H9 (cell line): ENCODE results near the gene SLC1A4. TPM values are rescaled to one million over a fixed set of nuclear protein-coding genes. Genes with fewer than 3 reads are reported as not detected.
A peak's percentile ranks its signal among the peaks of the same experiment; 100 is the strongest.

Experiments
- DNase-seq: peaks from one replicate; pipeline ENCODE4 v3.0.0-alpha.2; 2017
- H2AFZ ChIP-seq: one replicate; pipeline ENCODE4 v1.6.1; 2013; ENCODE audit warnings: mild to moderate bottlenecking, low read length, control low read depth, moderate library complexity
- H2AK5ac ChIP-seq: 2 replicates; pipeline ENCODE4 v1.6.1; 2013; ENCODE audit warnings: low read length, control low read depth, mixed read lengths; ENCODE audit not compliant: insufficient read length
- H2BK120ac ChIP-seq: one replicate; pipeline ENCODE4 v1.6.1; 2013; ENCODE audit warnings: low read depth, mild to moderate bottlenecking, low read length, control low read depth, inconsistent platforms; ENCODE audit not compliant: poor library complexity, severe bottlenecking
- H2BK12ac ChIP-seq: 2 replicates; pipeline ENCODE4 v1.6.1; 2013; ENCODE audit warnings: low read length, control low read depth, mixed read lengths, low read depth; ENCODE audit not compliant: insufficient read length
- H2BK15ac ChIP-seq: 2 replicates; pipeline ENCODE4 v1.6.1; 2013; ENCODE audit warnings: low read depth, low read length, control low read depth
- H2BK20ac ChIP-seq: one replicate; pipeline ENCODE4 v1.6.1; 2013; ENCODE audit warnings: low read depth, mild to moderate bottlenecking, low read length, control low read depth, inconsistent platforms; ENCODE audit not compliant: poor library complexity, severe bottlenecking
- H2BK5ac ChIP-seq: 2 replicates; pipeline ENCODE4 v1.6.1; 2013; ENCODE audit warnings: low read length, control low read depth, mixed read lengths; ENCODE audit not compliant: insufficient read length
- H3K14ac ChIP-seq: 2 replicates; pipeline ENCODE4 v1.6.1; 2013; ENCODE audit warnings: low read length, control low read depth; ENCODE audit not compliant: insufficient read depth
- H3K18ac ChIP-seq: 2 replicates; pipeline ENCODE4 v1.6.1; 2013; ENCODE audit warnings: low read depth, mild to moderate bottlenecking, mixed read lengths, low read length, control low read depth; ENCODE audit not compliant: insufficient read length
- H3K23ac ChIP-seq: 2 replicates; pipeline ENCODE4 v1.6.1; 2013; ENCODE audit warnings: low read length, control low read depth, mixed read lengths, low read depth; ENCODE audit not compliant: insufficient read length
- H3K23me2 ChIP-seq: 2 replicates; pipeline ENCODE4 v1.6.1; 2013; ENCODE audit warnings: low read depth, mild to moderate bottlenecking, mixed read lengths, low read length, control low read depth; ENCODE audit not compliant: insufficient read length, poor library complexity, severe bottlenecking
- H3K27ac ChIP-seq: 2 replicates; pipeline ENCODE4 v1.5.1; 2013; ENCODE audit warnings: low read length, control low read depth, mixed read lengths, low read depth; ENCODE audit not compliant: insufficient read length
- H3K27me3 ChIP-seq: 2 replicates; pipeline ENCODE4 v1.6.1; 2013; ENCODE audit warnings: low read length, control low read depth, inconsistent platforms; ENCODE audit not compliant: insufficient read depth
- H3K4ac ChIP-seq: 2 replicates; pipeline ENCODE4 v1.6.1; 2013; ENCODE audit warnings: low read depth, mild to moderate bottlenecking, control low read depth, inconsistent platforms, low read length, moderate library complexity
- H3K4me1 ChIP-seq: 2 replicates; pipeline ENCODE4 v1.6.1; 2013; ENCODE audit warnings: low read length, control low read depth, inconsistent platforms; ENCODE audit not compliant: insufficient read depth
- H3K4me2 ChIP-seq: 2 replicates; pipeline ENCODE4 v1.6.1; 2013; ENCODE audit warnings: low read length, control low read depth, mixed read lengths; ENCODE audit not compliant: insufficient read length, insufficient read depth
- H3K56ac ChIP-seq: 2 replicates; pipeline ENCODE4 v1.6.1; 2013; ENCODE audit warnings: low read depth, mild to moderate bottlenecking, mixed read lengths, low read length, control low read depth; ENCODE audit not compliant: insufficient read length
- H3K79me1 ChIP-seq: 2 replicates; pipeline ENCODE4 v1.6.1; 2013; ENCODE audit warnings: low read depth, mild to moderate bottlenecking, moderate library complexity, low read length, control low read depth, inconsistent platforms; ENCODE audit not compliant: insufficient read depth, poor library complexity, severe bottlenecking
- H3K79me2 ChIP-seq: 2 replicates; pipeline ENCODE4 v1.6.1; 2013; ENCODE audit warnings: low read length, control low read depth, inconsistent platforms; ENCODE audit not compliant: insufficient read depth
- H3K9ac ChIP-seq: 2 replicates; pipeline ENCODE4 v1.6.1; 2013; ENCODE audit warnings: low read length, control low read depth, mixed read lengths; ENCODE audit not compliant: insufficient read length; ENCODE audit errors: extremely low read depth
- H3K9me3 ChIP-seq: one replicate; pipeline ENCODE4 v1.6.1; 2013; ENCODE audit warnings: low read depth, low read length, inconsistent platforms; ENCODE audit not compliant: control insufficient read depth
- H3T11ph ChIP-seq: one replicate; pipeline ENCODE4 v1.6.1; 2013; ENCODE audit warnings: mild to moderate bottlenecking, low read length, control low read depth, inconsistent platforms
- H4K20me1 ChIP-seq: one replicate; pipeline ENCODE4 v1.6.1; 2013; ENCODE audit not compliant: control insufficient read depth, insufficient read length, insufficient read depth
- H4K5ac ChIP-seq: 2 replicates; pipeline ENCODE4 v1.6.1; 2013; ENCODE audit warnings: low read depth, mild to moderate bottlenecking, mixed read lengths, low read length, control low read depth; ENCODE audit not compliant: insufficient read length
- H4K8ac ChIP-seq: replicated peaks from 2 replicates; pipeline ENCODE4 v1.6.1; 2013; ENCODE audit warnings: low read length, control low read depth, mixed read lengths, low read depth; ENCODE audit not compliant: insufficient read length
- H4K91ac ChIP-seq: 2 replicates; pipeline ENCODE4 v1.6.1; 2013; ENCODE audit warnings: low read depth, mild to moderate bottlenecking, moderate library complexity, mixed read lengths, low read length, control low read depth; ENCODE audit not compliant: insufficient read length
- H3K27ac Mint-ChIP-seq, 3 experiments: 2 replicates in 2 of 3; 3 replicates in 1 of 3; pipeline ENCODE4 v1.8.0; 2020 to 2021; ENCODE audit warnings: mixed read lengths in 3 of 3, mild to moderate bottlenecking in 1 of 3, moderate library complexity in 1 of 3
- H3K27me3 Mint-ChIP-seq: 2 replicates; pipeline ENCODE4 v1.8.0; 2021; ENCODE audit warnings: low read depth, mild to moderate bottlenecking, moderate library complexity, mixed read lengths
- H3K36me3 Mint-ChIP-seq, 3 experiments: 2 replicates in 2 of 3; 3 replicates in 1 of 3; pipeline ENCODE4 v1.8.0; 2020 to 2021; ENCODE audit warnings: low read depth in 3 of 3, mixed read lengths in 3 of 3; ENCODE audit not compliant: insufficient read depth in 1 of 3
- H3K4me1 Mint-ChIP-seq, 2 experiments: 2 replicates each; pipeline ENCODE4 v1.8.0; 2020; ENCODE audit warnings: mixed read lengths in 2 of 2
- H3K4me3 Mint-ChIP-seq, 2 experiments: 2 replicates in 1 of 2; 3 replicates in 1 of 2; pipeline ENCODE4 v1.8.0; 2020 to 2021; ENCODE audit warnings: mild to moderate bottlenecking in 2 of 2, mixed read lengths in 2 of 2, moderate library complexity in 1 of 2
- H3K9me3 Mint-ChIP-seq, 2 experiments: 2 replicates in 1 of 2; 3 replicates in 1 of 2; pipeline ENCODE4 v1.8.0; 2020; ENCODE audit warnings: mild to moderate bottlenecking in 2 of 2, mixed read lengths in 2 of 2, moderate library complexity in 1 of 2
- WGBS: extraction: QIAGEN DNeasy Blood & Tissue Kit; methylation state at CpG from one replicate; pipeline ENCODE4 v1.1.7; 2013; ENCODE audit warnings: missing lambda C conversion rate, low lambda C conversion rate, mixed read lengths; ENCODE audit not compliant: insufficient read length; ENCODE audit errors: extremely low coverage; 5-methylcytosine and 5-hydroxymethylcytosine counted together
- total RNA-seq: library from RNA; stranded (reverse); gene quantifications from 2 replicates; pipeline ENCODE4 v1.2.1, GENCODE V29; 2021
- TF ChIP-seq, protein P1 (sequence below): fragments of 200-600 bp; sonication (generic); conservative IDR thresholded peaks from 3 replicates; pipeline ENCODE4 v1.8.0; 2021; ENCODE audit warnings: antibody characterized with exemption, mild to moderate bottlenecking

The SLC1A4 gene
- total RNA-seq, 1 experiment from 2014 or later, result 1.9 TPM

DNA sequence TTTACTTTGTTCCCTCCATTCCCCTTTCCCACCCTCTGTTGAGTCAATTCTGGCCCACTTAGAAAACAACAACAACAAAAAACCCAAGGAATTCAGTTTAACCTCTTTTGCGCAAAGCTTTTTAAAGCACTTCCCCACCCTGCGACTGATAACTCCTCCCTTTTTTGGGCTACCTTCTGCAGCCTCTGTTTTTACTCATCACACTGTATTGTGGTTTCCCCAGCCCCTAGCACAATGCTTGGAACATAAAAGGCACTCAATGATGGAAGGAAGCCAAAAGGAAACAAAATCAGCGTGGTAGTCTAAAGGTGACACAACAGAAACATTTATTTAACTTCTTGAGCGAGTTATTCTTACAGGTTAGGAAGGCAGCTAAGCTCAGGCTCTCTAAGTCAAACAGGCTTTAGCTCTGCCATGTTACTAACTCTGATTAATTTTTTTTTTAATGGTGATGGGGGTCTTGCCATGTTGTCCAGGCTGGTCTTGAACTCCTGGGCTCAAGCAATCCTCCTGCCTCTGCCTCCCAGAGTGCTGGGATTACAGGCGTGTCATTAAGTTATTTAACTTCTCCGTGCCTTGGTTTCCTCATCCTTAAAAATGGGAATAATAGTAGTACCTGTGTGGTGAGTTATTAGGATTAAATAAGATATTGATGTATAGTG is 68.3 kb downstream of the SLC1A4 start:
- Histone ChIP-seq H4K8ac (no peak overlapping the region), H3K27me3 (no peaks in the 10 kb centered on the region), H4K5ac (no peak overlapping the region), H2AK5ac (no peak overlapping the region), H2BK5ac (no peak overlapping the region), H3K9me3 (no peaks in the 10 kb centered on the region), H3T11ph (peak overlapping the region; percentile 68), H3K23me2 (peaks cover 6% of the 10 kb centered on the region), H4K91ac (no peak overlapping the region), H3K9ac (peak overlapping the region; percentile 68), H3K14ac (no peak overlapping the region; the same call in 1 of the 2 replicates), H3K23ac (no peak overlapping the region), H2BK15ac (no peak overlapping the region), H3K79me2 (peaks cover 10% of the 10 kb centered on the region), H3K27ac (no peak overlapping the region), H2BK120ac (no peak overlapping the region), H2AFZ (no peak overlapping the region), H2BK12ac (no peak overlapping the region), H4K20me1 (no peaks in the 10 kb centered on the region), H3K4me2 (peak overlapping the region; percentile 87), H3K18ac (no peak overlapping the region), H3K79me1 (peaks cover 7% of the 10 kb centered on the region), H3K4ac (no peak overlapping the region; the same call in 1 of the 2 replicates), H3K56ac (no peak overlapping the region), H3K4me1 (no peaks in the 10 kb centered on the region; the same call in 1 of the 2 replicates), H2BK20ac (no peak overlapping the region)
- no CpG with 5 or more reads among the region's 6 CpGs for WGBS
- TF ChIP-seq, protein P1, sequence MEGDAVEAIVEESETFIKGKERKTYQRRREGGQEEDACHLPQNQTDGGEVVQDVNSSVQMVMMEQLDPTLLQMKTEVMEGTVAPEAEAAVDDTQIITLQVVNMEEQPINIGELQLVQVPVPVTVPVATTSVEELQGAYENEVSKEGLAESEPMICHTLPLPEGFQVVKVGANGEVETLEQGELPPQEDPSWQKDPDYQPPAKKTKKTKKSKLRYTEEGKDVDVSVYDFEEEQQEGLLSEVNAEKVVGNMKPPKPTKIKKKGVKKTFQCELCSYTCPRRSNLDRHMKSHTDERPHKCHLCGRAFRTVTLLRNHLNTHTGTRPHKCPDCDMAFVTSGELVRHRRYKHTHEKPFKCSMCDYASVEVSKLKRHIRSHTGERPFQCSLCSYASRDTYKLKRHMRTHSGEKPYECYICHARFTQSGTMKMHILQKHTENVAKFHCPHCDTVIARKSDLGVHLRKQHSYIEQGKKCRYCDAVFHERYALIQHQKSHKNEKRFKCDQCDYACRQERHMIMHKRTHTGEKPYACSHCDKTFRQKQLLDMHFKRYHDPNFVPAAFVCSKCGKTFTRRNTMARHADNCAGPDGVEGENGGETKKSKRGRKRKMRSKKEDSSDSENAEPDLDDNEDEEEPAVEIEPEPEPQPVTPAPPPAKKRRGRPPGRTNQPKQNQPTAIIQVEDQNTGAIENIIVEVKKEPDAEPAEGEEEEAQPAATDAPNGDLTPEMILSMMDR, result no peak
- Mint-ChIP-seq H3K27ac (peak overlapping the region in 2 of 3 experiments; percentile 40 to 53; a peak in 5 of 7 replicates), H3K27me3 (peaks cover 8% of the 10 kb centered on the region; the same call in 1 of the 2 replicates), H3K4me1 (peaks cover 21 to 43% of the 10 kb centered on the region in 2 experiments), H3K4me3 (peak overlapping the region; percentile 79 to 93), H3K36me3 (peaks cover 0 to 6% (median 0%) of the 10 kb centered on the region in 3 experiments; a peak in 6 of 7 replicates), H3K9me3 (peaks cover 0 to 1% of the 10 kb centered on the region in 2 experiments; a peak in 1 of 5 replicates)
- no peak for DNase-seq
